HT1080 (cell line): ENCODE measurements around the gene KLHDC7A. TPM values are rescaled to one million over a fixed set of nuclear protein-coding genes. Genes with fewer than 3 reads are reported as not detected.

Experiments used
- DNase-seq: peaks from one replicate; pipeline ENCODE4 v3.0.0-alpha.2; 2015; ENCODE audit warnings: low read depth
- total RNA-seq: library from RNA; depleted of rRNA; stranded (reverse); fragments of >200 nt; shearing (Covaris generic); gene quantifications from 2 replicates; pipeline ENCODE4 v1.2.3, GENCODE V29; 2014

KLHDC7A gene
- total RNA-seq, 1 experiment from 2014 or later, result 0.02 TPM

DNA sequence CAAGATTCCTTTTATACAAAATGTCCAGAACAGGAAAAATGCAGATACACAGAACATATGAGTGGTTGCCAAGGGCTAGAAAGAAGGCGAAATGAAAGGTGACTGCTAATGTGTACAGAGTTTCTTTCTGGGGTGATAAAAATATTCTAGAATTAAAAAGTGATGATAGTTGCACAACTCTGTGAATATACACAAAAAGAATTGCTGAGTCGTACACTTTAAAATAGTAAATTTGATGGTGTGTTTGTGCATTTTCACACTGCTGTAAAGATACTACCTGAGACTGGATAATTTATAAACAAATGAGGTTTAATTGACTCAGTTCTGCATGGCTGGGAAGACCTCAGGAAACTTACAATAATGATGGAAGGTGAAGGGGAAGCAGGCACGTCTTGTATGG, 23.9 kb downstream of the KLHDC7A start:
- no peak for DNase-seq

- DNase-seq, result no peak
Observed at GRCh38 chr1:18505666-18506065, 24.9 kb downstream of the KLHDC7A start.

DNA sequence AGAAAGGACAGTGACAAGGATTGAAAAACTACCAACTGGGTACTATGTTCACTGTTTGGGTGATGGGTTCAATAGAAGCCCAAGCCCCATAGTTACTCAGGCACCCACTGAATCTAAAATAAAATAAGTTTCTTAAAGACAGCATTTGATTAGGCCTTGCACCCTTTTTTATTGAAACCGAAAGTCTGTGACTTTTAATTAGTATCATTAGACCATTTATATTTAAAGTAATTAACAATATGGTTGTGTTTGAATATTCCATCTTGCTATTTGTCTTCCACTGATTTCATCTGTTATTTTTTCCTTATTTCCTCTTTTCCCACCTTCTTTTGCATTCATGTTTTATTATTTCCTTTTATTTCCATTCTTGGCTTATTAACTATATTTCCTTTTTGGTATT, 27.4 kb downstream of the KLHDC7A start:
- no peak for DNase-seq

DNA sequence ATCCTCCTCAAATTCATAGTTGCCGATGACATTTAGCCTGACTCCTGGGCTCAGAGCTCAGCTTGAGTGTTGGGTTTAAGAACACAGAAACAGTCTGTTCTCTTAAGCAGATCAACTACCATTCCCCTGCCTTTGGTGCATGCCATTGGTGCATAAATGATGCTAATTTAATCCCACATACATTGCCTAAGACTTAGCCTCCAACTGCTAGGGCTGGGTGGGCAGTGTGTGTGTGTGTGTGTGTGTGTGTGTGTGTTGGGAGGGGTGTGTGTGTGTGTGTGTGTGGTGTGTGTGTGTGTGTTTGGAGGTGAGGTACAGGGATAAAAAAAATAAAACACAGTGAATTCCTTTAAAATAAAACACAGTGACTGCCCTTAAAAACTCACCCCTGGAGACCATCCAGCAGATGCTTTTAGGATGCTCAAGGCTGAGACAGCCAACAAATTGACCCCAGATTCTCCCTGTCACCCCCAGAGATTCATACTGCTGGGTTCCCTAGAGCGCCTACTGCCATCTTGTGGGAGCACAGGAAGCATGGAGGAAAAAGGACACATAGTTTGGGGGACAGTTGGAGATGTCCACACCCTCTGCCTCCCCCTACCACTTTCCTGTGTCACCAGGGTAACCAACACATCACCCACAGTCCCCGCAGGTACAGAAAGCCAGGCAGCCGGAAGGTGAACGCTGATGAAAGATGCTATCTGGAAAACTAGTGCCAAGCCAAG, 30.6 kb downstream of the KLHDC7A start:
- DNase-seq, result no peak

DNA sequence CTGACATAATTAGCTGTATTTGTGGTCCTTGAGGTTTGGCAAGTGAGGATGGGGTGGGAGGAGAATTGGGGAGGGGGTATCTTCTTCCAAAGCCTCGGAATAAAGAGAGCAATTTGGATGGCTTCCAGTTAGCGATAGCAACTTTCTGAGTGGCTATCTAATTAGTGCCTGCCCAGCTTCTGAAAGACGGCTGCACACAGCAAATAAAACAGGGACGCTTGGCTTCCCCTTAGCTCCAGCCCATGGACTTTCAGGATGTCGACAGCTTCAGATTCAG, 31.1 kb downstream of the KLHDC7A start:
- DNase-seq, result no peak

DNA sequence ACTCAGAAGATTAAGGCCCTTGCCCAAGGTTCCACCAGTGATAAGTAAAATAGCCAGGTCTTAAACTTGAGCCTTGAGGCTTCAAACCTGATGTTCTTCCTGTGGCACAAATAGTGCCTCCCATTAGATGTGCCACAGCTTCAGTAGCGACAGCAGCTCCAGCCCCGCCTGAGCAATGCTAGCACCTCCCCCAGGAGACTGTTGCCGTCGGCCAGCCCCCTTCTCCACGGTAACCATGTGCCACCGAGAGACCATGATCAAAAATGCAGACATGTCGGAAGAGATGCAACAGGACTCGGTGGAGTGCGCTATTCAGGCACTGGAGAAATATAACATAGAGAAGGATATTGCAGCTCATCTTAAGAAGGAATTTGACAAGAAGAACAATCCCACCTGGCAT, 32.2 kb downstream of the KLHDC7A start:
- no peak for DNase-seq

- no peak for DNase-seq
Observed at GRCh38 chr1:18513995-18514394, 33.3 kb downstream of the KLHDC7A start.

- no peak for DNase-seq
Observed at GRCh38 chr1:18515120-18515667, 34.5 kb downstream of the KLHDC7A start.

- no peak for DNase-seq
Observed at GRCh38 chr1:18516473-18516872, 35.7 kb downstream of the KLHDC7A start.

DNA sequence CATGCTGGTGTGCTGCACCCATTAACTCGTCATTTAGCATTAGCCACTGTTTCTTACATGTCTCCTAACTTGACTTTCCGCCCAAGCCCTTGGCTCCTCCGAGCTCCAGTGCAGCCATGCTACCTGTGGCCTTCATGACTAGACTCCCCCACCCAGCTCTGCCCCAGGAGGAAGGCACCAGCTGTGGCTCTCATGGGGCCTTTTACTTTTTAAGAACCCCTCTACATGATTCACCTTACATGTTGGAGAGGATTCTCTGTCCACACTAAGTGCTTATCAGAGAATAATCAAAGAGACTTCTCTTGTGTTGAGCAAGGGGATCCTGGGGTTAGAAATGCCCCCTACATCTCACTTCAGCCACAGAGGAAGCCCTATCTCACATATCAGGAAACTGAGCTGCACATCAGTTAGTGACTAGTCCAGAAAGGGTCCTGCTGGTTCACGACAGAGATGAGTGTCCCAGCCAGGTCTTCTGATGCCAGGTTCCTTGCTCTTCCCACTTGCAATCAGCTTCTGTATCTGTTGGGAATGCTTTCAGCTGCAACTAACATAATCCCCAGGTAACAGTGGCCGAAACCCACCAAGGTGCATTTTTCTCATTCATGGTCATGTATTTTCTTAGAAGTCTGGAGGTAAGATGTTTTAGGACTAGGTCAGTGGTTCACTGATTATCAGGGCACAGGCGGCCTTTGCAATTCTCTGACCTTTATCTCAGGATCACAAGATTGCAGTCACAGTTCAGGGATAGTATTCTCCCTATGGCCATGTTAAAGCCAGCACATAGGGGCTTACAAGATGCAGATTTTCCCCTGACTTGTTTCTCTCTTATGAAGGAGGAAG, 45.9 kb downstream of the KLHDC7A start:
- no peak for DNase-seq

GRCh38 chr1:18527514-18527913, 46.8 kb downstream of the KLHDC7A start:
- no peak for DNase-seq

DNA sequence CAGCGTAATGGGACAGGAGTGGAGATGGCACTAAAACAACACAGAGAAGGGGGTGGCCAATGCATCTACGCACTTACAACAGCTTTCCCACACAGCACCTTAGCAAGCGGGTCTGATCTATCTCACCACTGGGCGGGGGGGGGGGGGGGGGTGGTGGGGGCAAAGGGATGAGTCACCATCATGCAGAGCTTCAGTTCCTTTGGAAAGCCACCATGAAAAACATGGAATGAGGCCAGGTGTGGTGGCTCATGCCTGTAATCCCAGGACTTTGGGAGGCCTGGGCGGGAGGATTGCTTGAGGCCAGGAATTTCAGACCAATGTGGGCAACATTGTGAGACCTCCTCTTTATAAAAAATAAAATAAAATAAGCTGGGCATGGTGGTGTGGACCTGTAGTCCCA, 47.2 kb downstream of the KLHDC7A start:
- peak; percentile 13 for DNase-seq

- no peak for DNase-seq
Observed at GRCh38 chr1:18528616-18529015, 47.9 kb downstream of the KLHDC7A start.

DNA sequence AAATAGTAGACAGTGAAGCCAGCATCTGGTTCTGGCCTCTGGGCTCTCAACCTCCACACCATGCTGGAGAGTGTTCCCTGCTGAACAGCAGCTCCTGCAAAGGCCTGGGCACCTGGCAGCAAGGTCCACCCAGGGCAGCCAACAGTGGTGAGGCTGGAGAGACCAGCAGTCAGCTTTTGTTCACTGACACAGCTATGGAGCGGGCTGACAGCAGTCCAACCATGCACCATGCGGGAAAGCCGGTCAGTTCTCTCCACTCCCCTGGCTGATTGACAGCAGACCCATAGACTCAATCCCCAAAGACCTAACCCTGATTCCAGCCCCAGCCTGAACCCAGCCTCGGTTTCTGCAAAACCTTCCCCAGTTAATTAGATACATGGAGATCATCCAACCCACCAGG, 49.0 kb downstream of the KLHDC7A start:
- DNase-seq, result no peak

- DNase-seq, result peak; percentile 37
Observed at GRCh38 chr1:18530587-18531502, 50.1 kb downstream of the KLHDC7A start.

- no peak for DNase-seq
Observed at GRCh38 chr1:18531503-18531845, 50.7 kb downstream of the KLHDC7A start.

DNA sequence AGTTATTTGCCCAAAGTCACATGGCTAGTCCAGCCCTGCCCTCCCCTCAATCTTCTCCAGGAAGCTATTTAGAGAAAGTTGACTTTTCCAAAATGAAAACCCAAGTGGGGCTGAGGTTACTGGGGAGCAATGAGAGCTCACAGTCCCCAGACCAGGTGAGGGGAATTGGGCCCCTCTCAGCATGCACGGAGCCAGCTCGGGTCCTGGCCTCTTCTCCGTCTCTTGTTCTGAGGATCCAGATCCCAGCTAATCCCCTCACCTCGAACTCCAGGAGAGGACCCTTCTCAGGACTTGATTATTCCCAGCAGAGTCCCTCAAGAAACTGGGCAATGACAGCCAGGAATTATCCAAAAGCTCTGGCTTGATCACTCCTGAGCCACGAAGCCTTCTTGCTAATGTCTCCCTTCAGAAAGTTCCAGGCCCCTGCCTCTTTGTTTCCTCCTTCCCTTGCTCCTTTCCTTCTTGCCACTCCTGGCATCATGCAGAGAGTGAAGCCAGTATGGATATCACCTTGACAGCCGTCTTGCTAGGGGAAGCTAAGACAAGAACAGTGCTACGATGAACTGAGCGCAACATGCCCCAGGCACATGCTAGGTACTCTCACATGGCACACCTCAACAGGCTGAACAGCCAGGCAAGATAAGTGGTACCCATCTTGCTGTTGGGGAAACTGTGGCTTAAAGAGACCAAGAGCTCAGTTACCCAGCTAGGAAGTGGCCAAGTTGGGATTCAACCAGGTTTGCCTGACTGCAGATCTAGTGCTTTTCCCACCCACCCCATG, 51.9 kb downstream of the KLHDC7A start:
- no peak for DNase-seq

- no peak for DNase-seq
Observed at GRCh38 chr1:18533259-18533658, 52.5 kb downstream of the KLHDC7A start.

- no peak for DNase-seq
Observed at GRCh38 chr1:18534810-18535205, 54.1 kb downstream of the KLHDC7A start.
